ENCODE measurements around the gene CHCHD5. TPM values are rescaled to one million over a fixed set of nuclear protein-coding genes. Genes with fewer than 3 reads are reported as not detected.
"Not testable (repeated sequence)": the region's sequence is repeated elsewhere in the genome, so short reads cannot be mapped to it uniquely, and the experiment has no call there.

CHCHD5 gene
- total and polyA plus RNA-seq, 4 donors = 5.0 to 59.9 (median 21.2) TPM

- TF ChIP-seq JUND (IDR thresholded peaks at IDR 0.05) (no peak), GABPA (IDR thresholded peaks at IDR 0.05 in 1 of 2, conservative IDR thresholded peaks at IDR 0.05 in 1 of 2) (no peak), RXRA (IDR thresholded peaks at IDR 0.05) (no peak), SP1 (IDR thresholded peaks at IDR 0.05) (no peak), CTCF (IDR thresholded peaks at IDR 0.05; ENCODE audit: low read depth, low read length, missing input control) (no peak), FOXA1 (IDR thresholded peaks at IDR 0.05) (no peak)
Observed at GRCh38 chr2:112607680-112608438, 23.4 kb downstream of the CHCHD5 start (continued).

DNA sequence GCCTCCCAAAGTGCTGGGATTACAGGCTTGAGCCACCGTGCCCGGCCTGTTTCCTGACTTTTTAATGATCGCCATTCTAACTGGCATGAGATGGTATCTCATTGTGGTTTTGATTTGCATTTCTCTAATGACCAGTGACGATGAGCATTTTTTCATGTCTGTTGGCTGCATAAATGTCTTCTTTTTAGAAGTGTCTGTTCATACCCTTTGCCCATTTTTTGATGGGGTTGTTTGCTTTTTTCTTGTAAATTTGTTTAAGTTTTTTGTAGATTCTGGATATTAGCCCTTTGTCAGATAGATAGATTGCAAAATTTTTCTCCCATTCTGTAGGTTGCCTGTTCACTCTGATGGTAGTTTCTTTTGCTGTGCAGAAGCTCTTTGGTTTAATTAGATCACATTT, 24.9 kb downstream of the CHCHD5 start:
- H3K4me3 ChIP-seq (ENCODE audit: low read depth in 1 of 3, low read length in 3 of 3); H3K27ac ChIP-seq (ENCODE audit: low read depth in 1 of 2, low read length in 2 of 2); H3K27me3 ChIP-seq (ENCODE audit: control insufficient read depth in 4 of 4, insufficient read depth in 4 of 4, low read length in 3 of 4); H3K9me3 ChIP-seq (ENCODE audit: control insufficient read depth in 4 of 4, low read length in 3 of 4); H3K9ac ChIP-seq (ENCODE audit: low read depth in 1 of 2, low read length in 2 of 2); DNase-seq (ENCODE audit: low spot score); H3K36me3 ChIP-seq (ENCODE audit: control insufficient read depth in 4 of 4, insufficient read depth in 3 of 4, low read depth in 1 of 4, low read length in 3 of 4): not testable (repeated sequence)
- H3K4me1 ChIP-seq (ENCODE audit: control insufficient read depth in 4 of 4, insufficient read depth in 4 of 4, low read length in 3 of 4) = peaks cover 0 to 10% (median 7%) of the 10 kb centered on the region in 4 donors
- 93% methylated on average over 4 of the region's 4 CpGs for WGBS

DNA sequence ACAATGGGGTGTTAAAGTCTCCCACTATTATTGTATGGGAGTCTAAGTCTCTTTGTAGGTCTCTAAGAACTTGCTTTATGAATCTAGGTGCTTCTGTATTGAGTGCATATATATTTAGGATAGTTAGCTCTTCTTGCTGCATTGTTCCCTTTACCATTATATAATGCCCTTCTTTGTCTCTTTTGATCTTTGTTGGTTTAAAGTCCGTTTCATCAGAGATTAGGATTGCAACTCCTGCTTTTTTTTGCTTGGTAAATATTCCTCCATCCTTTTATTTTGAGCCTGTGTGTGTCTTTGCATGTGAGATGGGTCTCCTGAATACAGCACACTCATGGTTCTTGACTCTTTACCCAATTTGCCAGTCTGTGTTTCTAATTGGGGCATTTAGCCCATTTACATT, 27.9 kb downstream of the CHCHD5 start:
- 65% methylated on average over 1 of the region's 1 CpG for WGBS
- not testable (repeated sequence) for H3K36me3 ChIP-seq (ENCODE audit: control insufficient read depth in 4 of 4, insufficient read depth in 3 of 4, low read depth in 1 of 4, low read length in 3 of 4); H3K27ac ChIP-seq (ENCODE audit: low read depth in 1 of 2, low read length in 2 of 2); DNase-seq (ENCODE audit: low spot score); H3K27me3 ChIP-seq (ENCODE audit: control insufficient read depth in 4 of 4, insufficient read depth in 4 of 4, low read length in 3 of 4); H3K4me1 ChIP-seq (ENCODE audit: control insufficient read depth in 4 of 4, insufficient read depth in 4 of 4, low read length in 3 of 4); H3K4me3 ChIP-seq (ENCODE audit: low read depth in 1 of 3, low read length in 3 of 3); H3K9me3 ChIP-seq (ENCODE audit: control insufficient read depth in 4 of 4, low read length in 3 of 4); H3K9ac ChIP-seq (ENCODE audit: low read depth in 1 of 2, low read length in 2 of 2)

DNA sequence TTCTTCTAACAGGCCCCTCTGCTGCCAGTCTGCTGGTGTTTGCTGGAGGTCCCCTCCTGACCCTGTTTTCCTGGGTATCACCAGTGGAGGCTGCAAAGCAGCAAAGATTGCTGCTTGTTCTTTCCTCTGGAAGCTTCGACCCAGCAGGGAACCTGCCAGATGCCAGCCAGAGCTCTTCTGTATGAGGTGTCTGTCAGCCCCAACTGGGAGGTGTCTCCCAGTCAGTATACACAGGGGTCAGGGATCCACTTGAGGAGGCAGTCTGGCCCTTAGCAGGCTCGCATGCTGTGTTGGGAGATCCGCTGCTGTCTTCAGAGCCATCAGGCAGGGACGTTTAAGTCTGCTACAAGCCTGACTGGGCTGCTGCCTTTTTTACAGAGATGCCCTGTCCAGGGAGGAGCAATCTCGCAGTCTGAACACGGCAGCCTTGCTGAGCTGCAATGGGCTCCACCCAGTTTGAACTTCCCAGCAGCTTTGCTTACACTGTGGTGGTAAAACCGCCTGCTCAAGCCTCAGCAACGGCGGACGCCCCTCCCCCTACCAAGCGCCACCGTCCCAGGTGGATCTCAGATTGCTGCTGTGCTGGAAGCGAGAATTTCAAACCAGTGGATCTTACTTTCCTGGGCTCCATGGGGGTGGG, 29.9 kb downstream of the CHCHD5 start:
- Histone ChIP-seq H3K27ac (ENCODE audit: low read depth in 1 of 2, low read length in 2 of 2) (no peak overlapping the region), H3K9ac (ENCODE audit: low read depth in 1 of 2, low read length in 2 of 2) (no peak overlapping the region), H3K27me3 (ENCODE audit: control insufficient read depth in 4 of 4, insufficient read depth in 4 of 4, low read length in 3 of 4) (no peaks in the 10 kb centered on the region), H3K9me3 (ENCODE audit: control insufficient read depth in 4 of 4, low read length in 3 of 4) (no peaks in the 10 kb centered on the region), H3K4me1 (ENCODE audit: control insufficient read depth in 4 of 4, insufficient read depth in 4 of 4, low read length in 3 of 4) (no peaks in the 10 kb centered on the region), H3K36me3 (ENCODE audit: control insufficient read depth in 4 of 4, insufficient read depth in 3 of 4, low read depth in 1 of 4, low read length in 3 of 4) (no peaks in the 10 kb centered on the region), H3K4me3 (ENCODE audit: low read depth in 1 of 3, low read length in 3 of 3) (no peak overlapping the region)
- 77% methylated on average over 13 of the region's 13 CpGs for WGBS
- DNase-seq (ENCODE audit: low spot score) = no peak
- TF ChIP-seq YY1 (IDR thresholded peaks at IDR 0.05) (no peak), CTCF (IDR thresholded peaks at IDR 0.05; ENCODE audit: low read depth, low read length, missing input control) (no peak), HNF4A (conservative IDR thresholded peaks at IDR 0.05) (no peak), SP1 (IDR thresholded peaks at IDR 0.05) (no peak), RXRA (IDR thresholded peaks at IDR 0.05) (no peak), TAF1 (conservative IDR thresholded peaks at IDR 0.05) (no peak), GABPA (IDR thresholded peaks at IDR 0.05 in 1 of 2, conservative IDR thresholded peaks at IDR 0.05 in 1 of 2) (no peak), EGR1 (IDR thresholded peaks at IDR 0.05; ENCODE audit: low read depth in 2 of 2) (no peak), HNF4G (IDR thresholded peaks at IDR 0.05) (no peak), FOXA2 (IDR thresholded peaks at IDR 0.05) (no peak), ZBTB33 (IDR thresholded peaks at IDR 0.05) (no peak)
- TF ChIP-seq, protein P1, sequence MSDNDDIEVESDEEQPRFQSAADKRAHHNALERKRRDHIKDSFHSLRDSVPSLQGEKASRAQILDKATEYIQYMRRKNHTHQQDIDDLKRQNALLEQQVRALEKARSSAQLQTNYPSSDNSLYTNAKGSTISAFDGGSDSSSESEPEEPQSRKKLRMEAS (IDR thresholded peaks at IDR 0.05) = no peak
- TF ChIP-seq, protein P2, sequence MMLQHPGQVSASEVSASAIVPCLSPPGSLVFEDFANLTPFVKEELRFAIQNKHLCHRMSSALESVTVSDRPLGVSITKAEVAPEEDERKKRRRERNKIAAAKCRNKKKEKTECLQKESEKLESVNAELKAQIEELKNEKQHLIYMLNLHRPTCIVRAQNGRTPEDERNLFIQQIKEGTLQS (IDR thresholded peaks at IDR 0.05) = no peak
